Mesenteric fat pad (tissue), 1 donor: ENCODE results near the gene TMEM184A. TPM values are rescaled to one million over a fixed set of nuclear protein-coding genes. Genes with fewer than 3 reads are reported as not detected.

Experiments used
- DNase-seq: peaks from one replicate; pipeline ENCODE4 v3.0.0-alpha.2; 2020; ENCODE audit warnings: low spot score
- total RNA-seq: library from RNA; stranded (reverse); fragmentation: NEBNext Ultra II Directional; extraction: Animal tissue kit (Norgen Biotek cat#: 25700); gene quantifications from one replicate; pipeline ENCODE4 v1.2.1, GENCODE V29; 2021
- donor health status: DM: yes; HTN: yes; CAD: no.

Gene TMEM184A
- total RNA-seq, 1 donor from 2014 or later: 0.16 TPM

DNA sequence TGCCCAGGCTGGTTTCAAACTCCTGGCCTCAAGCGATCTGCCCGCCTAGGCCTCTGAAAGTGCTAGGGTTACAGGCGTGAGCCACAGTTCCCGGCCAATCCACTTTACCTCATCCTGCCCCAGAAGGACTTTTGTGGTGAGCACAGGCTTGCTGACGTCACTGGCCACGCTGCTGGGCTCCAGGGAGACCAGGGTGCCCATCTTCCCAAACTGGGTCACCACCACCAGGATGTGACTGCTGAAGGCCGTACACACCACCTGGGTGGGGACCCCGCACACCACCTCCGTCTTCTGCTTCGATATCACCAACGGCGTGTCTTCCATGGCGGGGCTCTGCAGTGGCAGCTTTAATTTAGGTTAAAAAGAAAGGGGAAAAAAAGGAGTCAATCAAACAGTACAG is 13.0 kb upstream of the TMEM184A start:
- no peak for DNase-seq

GRCh38 chr7:1567896-1568510 is 12.0 kb upstream of the TMEM184A start:
- no peak for DNase-seq

DNA sequence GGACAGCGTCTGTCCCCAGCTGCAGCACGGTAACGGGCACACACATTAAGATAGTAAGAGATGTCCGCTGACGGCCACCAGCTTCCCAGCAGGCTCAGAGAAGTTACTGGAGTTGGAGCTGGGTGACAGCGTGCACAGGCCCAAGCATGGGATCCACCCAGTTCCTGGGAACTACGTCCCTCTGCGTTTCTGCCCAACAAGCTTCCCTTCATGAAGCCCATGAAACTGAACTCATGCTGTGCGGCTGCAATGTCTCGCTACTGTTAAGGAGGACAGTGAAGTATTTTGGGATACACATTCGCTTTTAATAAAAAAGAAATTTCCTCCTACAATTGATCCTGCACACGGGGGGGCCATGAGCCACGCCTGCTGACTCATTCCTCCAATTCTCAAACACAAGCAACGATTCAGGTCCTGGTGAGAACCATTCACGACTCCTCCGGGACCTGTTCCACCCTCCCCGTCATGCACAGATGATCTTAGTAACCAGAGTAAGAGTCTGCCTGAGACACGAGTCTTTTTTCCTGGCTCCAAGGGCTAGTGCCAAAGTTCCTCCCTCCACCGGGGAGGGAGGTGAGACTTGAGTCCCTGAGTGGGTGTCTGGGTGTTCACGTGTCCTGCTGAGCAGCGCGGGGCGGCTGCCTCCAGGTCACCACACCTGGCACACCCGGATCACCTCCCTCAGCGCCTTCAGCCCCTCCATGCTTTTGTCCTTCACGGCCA is 11.2 kb upstream of the TMEM184A start:
- no peak for DNase-seq

DNA sequence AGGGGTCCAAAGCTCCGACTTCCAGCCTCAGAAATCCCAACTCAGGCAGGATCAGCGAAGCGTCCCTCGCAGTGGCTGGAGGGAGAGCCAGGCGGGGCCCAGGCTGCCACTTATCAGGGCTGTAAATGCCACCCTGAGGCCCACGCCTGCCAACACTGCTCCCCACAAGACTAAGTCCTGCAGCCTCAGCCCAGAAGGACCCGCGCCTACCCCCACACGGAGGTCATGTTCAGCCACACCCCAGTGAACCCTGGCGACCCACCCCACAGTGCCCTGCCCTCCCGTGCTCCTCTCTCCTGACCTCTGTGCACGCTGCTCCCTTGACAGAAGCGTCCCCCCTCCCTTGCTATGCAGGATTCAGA is 10.7 kb upstream of the TMEM184A start:
- DNase-seq: no peak

GRCh38 chr7:1564603-1565022 is 8.6 kb upstream of the TMEM184A start:
- DNase-seq: no peak

DNA sequence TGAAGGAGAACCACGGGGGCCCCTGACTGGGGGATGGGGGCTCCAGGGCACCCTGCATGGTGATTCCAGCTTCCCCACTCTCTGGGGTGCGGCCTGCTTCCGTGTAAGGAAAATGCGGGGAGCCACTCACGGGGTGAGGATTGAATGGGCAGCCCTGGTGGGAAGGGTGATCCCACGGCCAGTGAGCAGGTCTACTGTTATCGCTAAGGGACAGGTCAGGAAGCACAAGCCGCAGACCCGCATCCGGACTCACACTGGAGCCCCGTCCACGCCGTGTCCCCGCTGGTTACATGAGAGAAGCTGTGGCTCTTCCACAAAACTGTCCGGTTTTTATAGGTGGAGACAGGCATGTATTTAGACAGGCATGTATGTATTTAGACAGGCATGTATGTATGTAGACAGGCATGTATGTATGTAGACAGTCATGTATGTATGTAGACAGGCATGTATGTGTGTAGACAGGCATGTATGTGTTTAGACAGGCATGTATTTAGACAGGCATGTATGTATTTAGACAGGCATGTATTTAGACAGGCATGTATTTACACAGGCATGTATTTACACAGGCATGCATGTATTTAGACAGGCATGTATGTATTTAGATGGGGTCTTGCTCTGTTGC is 8.1 kb upstream of the TMEM184A start:
- DNase-seq: no peak

GRCh38 chr7:1562597-1563051 is 6.6 kb upstream of the TMEM184A start:
- DNase-seq: no peak

DNA sequence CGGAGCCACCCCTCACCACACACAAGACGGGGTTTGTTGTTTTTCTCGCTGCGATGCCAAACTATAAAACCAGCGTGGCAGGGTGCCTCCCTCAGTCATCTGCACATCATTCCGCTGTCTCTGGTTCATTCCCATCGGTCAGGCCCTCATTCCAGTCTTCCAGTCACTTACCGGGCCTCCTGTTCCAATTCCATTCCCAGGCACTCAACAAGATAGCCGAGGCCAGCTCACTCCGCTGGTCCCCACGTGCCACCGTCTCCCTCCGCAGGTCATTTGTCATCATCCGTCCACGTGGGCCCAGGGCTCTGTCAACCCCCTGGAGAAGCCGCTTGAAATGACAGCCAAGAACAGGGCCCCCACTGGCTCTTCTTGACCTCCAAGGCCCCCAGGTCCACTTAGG is 6.1 kb upstream of the TMEM184A start:
- DNase-seq: no peak

GRCh38 chr7:1561036-1561940 is 5.3 kb upstream of the TMEM184A start:
- DNase-seq: no peak

- no peak for DNase-seq
These were observed 4.6 kb upstream of the TMEM184A start for GRCh38 chr7:1560620-1561031.

GRCh38 chr7:1559626-1560590 is 3.9 kb upstream of the TMEM184A start:
- no peak for DNase-seq

- DNase-seq: no peak
These were observed 3.0 kb upstream of the TMEM184A start for GRCh38 chr7:1558841-1559625.

DNA sequence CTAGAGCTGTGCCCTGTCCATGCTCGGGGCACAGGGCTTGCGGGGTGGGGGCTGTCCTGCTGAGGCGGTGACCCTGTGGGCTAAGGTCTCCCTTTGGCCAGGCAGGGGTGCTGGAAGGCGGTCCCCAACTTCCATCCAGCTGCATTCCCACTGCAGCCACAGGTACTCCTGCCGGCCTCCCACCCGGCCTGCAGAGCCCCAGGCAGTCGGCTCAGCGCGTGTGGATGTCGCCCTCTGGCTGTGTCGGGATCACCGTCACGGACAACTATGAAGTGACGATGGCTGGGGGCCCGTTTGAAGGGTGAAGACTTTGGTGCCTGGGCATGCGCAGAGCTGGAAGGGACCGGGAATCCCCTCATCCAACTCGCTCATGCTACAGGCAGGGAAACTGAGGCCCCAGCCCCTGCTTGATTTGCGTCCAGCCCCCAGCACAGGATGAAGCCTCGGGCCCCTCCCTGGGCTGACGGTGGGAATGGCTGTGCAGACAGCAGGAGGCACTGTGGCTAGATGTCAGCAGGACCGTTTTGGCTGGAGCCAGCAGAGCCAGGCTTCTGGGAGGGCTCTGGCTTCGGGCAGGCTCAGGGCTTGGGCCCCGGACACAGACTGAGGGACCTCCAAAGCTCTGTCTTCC is 2.3 kb upstream of the TMEM184A start:
- DNase-seq: no peak

GRCh38 chr7:1557771-1558170 is 1.8 kb upstream of the TMEM184A start:
- no peak for DNase-seq

GRCh38 chr7:1557006-1557405 is 1.0 kb upstream of the TMEM184A start:
- no peak for DNase-seq

DNA sequence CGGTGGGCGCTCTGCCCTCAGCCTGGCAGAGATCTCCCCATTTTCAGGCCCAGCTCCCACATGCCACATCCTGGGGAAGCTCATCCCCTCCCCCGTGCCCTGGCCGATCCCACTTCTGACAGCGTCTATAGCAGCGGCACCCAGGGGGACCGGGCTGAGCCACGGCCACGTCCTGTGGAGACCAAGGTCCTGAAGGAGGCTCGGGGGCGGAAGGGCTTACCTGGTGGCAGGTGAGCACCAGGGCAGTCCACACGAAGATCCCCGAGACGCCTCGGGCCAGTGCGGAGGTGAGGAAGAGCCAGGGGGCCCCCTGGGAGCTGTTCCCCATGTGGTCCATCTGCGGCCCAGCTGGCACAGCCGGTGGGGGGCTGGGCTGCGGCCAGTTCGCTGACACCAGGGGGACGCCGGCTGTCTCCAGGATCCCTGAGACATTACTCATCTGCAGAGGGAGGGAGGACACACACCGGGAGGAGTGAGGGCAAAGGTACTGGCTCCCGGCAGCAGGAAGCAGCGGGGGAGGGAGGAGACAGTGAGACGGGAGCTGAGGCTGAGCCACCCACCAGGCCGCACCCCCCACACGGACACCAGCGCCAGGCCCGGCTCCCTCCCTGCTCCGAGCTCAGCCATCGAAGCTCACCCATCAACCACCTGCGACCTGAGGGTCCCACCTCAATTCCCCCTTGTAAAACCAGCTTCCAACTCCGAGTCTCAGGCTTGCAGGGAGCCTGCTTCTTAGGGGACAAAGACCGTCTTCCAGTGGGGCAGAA is 776 bp downstream of the TMEM184A start:
- no peak for DNase-seq

- DNase-seq: no peak
These were observed 1.5 kb downstream of the TMEM184A start for GRCh38 chr7:1554333-1555045.
